Sigmoid colon (tissue), 4 donors: Measurements from ENCODE around the gene ATP6V0E2.

Experiments
- EP300 ChIP-seq, 4 donors: sonication (generic); formaldehyde crosslinking; IDR thresholded peaks; one replicate each; pipeline ENCODE4 v1.6.1; 2017; ENCODE audit warnings: antibody characterized with exemption in 4 of 4
- POLR2A ChIP-seq, 2 donors: fragments of 450-650 bp; IDR thresholded peaks; one replicate each; pipeline ENCODE4 v1.6.1; 2016; ENCODE audit warnings: antibody characterized with exemption in 2 of 2, mild to moderate bottlenecking in 2 of 2, moderate library complexity in 2 of 2
- POLR2AphosphoS5 ChIP-seq, 4 donors: sonication (generic); formaldehyde crosslinking; IDR thresholded peaks; one replicate each; pipeline ENCODE4 v1.6.1; 2017; ENCODE audit warnings: antibody characterized with exemption in 4 of 4
- TF ChIP-seq, protein P1 (sequence below), 4 experiments: fragments of 450-650 bp in 3 of 4; fragments of 200-600 bp in 1 of 4; IDR thresholded peaks; one replicate each; pipeline ENCODE4 v1.5.1; 2016 to 2019; ENCODE audit warnings: antibody characterized with exemption in 4 of 4, mild to moderate bottlenecking in 3 of 4, moderate library complexity in 2 of 4

DNA sequence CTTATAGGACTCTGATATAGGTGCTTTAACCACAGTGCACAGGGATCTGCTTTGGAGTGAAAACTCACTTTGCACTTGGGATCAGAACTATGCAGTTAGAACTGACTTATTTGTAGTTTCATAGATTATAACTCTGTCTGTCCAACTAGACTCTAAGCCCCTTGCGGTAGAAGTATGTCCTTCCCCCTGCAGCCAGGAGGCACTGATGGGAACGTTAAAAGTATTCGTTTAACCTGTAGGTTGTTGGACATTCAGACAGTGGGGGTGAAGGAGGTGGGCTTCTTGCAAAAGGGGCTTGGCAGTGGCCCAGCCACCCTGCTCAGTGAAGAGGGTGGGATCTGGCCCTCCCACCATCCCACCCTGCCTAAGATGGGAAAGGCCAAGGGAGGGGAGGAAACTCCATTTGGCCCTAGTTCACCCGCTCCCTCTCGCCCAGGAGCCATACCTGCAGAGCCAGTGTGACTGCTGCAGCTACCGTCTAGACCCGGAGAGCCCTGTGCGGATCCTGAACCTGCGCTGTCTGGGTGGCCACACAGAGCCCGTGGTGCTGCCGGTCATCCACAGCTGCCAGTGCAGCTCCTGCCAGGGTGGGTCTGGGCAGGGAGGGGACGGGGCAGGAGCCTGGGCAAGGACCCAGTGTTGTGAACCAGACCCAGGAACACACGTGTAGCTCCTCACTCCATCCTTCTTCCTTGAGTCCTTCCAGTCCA, 41.3 kb upstream of the ATP6V0E2 start:
- TF ChIP-seq EP300 (IDR thresholded peaks at IDR 0.05) (no peak), POLR2A (IDR thresholded peaks at IDR 0.05) (no peak), POLR2AphosphoS5 (IDR thresholded peaks at IDR 0.05) (no peak)
- TF ChIP-seq, protein P1, sequence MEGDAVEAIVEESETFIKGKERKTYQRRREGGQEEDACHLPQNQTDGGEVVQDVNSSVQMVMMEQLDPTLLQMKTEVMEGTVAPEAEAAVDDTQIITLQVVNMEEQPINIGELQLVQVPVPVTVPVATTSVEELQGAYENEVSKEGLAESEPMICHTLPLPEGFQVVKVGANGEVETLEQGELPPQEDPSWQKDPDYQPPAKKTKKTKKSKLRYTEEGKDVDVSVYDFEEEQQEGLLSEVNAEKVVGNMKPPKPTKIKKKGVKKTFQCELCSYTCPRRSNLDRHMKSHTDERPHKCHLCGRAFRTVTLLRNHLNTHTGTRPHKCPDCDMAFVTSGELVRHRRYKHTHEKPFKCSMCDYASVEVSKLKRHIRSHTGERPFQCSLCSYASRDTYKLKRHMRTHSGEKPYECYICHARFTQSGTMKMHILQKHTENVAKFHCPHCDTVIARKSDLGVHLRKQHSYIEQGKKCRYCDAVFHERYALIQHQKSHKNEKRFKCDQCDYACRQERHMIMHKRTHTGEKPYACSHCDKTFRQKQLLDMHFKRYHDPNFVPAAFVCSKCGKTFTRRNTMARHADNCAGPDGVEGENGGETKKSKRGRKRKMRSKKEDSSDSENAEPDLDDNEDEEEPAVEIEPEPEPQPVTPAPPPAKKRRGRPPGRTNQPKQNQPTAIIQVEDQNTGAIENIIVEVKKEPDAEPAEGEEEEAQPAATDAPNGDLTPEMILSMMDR (IDR thresholded peaks at IDR 0.05) = no peak
